Measurements from ENCODE around the gene SLC4A11. TPM values are rescaled to one million over a fixed set of nuclear protein-coding genes. Genes with fewer than 3 reads are reported as not detected.

The SLC4A11 gene
- total RNA-seq, 4 donors from 2014 or later, result 2.0 to 3.3 (median 2.3) TPM

DNA sequence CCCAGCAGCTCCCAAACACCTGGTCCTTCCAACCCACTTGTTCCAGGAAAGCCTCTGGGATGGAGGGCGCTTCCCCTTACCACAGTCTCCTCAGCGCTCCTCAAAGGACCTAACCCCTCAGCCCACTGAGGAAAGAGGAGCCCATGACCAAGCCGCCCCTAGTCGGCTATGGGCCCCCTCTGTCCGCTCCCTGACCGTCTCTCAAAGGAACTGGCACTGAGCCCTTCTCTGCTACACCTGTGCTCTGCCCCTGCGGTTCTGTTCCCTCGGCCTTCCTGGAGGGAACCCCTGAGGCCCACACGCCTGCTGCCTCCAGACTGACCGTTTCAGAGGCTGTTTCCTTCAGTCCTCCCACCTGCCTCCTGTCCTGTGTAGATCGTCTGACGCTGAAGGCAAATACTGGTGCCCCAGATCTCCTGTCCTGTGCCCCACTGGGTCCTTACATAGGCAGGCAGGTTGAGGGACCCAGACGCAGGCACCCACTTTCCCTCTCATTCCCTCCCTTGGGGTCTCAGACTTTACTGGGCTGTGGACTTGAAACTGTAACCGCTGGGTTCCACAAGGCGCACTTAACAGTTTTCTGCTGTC is 1.9 kb upstream of the SLC4A11 start:
- Histone ChIP-seq H3K27ac (peak overlapping the region; percentile 53 to 74 (median 66)), H3K4me1 (peaks cover 0 to 16% of the 10 kb centered on the region in 2 donors), H3K36me3 (no peaks in the 10 kb centered on the region), H3K9me3 (no peaks in the 10 kb centered on the region), H3K4me3 (peak overlapping the region in 3 of 4 donors; percentile 50 to 78 (median 63)), H3K27me3 (peaks cover 26 to 34% (median 31%) of the 10 kb centered on the region in 3 donors)
- in situ Hi-C loops (cut with MboI; ENCODE audit: low sequenced_read_pairs in 4 of 4), result no loop called here
- intact Hi-C loops (cut with DNase I; ENCODE audit: low total_unique reads), result no loop called here
- DNase-seq (no peak), ATAC-seq (no peak)
- TF ChIP-seq, protein P1, sequence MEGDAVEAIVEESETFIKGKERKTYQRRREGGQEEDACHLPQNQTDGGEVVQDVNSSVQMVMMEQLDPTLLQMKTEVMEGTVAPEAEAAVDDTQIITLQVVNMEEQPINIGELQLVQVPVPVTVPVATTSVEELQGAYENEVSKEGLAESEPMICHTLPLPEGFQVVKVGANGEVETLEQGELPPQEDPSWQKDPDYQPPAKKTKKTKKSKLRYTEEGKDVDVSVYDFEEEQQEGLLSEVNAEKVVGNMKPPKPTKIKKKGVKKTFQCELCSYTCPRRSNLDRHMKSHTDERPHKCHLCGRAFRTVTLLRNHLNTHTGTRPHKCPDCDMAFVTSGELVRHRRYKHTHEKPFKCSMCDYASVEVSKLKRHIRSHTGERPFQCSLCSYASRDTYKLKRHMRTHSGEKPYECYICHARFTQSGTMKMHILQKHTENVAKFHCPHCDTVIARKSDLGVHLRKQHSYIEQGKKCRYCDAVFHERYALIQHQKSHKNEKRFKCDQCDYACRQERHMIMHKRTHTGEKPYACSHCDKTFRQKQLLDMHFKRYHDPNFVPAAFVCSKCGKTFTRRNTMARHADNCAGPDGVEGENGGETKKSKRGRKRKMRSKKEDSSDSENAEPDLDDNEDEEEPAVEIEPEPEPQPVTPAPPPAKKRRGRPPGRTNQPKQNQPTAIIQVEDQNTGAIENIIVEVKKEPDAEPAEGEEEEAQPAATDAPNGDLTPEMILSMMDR (IDR thresholded peaks at IDR 0.05 in 4 of 5, conservative IDR thresholded peaks at IDR 0.05 in 1 of 5), result no peak
- no peak for TF ChIP-seq POLR2A (IDR thresholded peaks at IDR 0.05)

DNA sequence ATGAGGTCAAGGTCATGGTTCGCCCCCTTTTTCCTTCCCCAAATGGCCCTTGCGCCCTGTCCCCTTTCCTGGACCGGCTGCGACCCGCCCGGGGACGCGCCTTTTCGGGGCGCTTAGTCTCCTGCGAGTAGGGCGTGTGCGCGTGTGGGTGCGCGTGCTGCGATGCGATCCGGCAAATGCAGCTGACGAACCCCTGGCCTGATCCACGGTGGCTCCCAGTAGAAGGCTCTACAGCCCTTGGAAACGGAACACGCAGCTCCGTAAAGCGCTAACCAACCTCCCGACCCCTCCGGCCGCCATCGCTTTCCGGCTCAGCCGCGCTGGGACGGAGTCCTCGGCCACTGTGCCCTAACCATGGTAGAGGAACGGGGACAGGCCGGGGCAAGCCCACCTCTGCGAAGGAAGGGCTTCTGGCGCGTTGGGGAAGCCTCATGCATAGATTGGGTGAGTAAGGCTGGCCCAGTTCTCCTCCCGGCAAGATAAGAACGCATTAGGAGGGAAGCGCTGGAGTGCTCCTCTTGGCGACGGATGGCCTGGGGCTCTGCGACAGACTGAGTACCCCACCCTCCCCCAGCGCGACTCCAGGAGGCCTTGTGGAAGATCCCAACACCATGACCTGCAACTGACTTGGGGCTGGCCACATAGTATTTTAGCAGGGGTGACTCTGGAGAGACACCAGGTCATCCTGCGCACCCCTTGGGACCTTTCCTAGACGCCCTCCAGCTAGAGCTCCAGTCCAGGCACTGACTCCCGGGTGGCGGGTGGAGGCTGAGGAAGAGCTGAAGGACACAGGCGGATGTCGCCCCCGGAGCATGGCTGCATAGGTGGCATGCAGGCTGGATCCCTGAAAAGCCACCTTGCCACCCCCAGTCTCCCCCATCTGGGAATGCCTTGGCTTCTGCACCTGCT is 1.1 kb upstream of the SLC4A11 start:
- Histone ChIP-seq H3K9me3 (no peaks in the 10 kb centered on the region), H3K27me3 (peaks cover 26 to 34% (median 31%) of the 10 kb centered on the region in 3 donors)

DNA sequence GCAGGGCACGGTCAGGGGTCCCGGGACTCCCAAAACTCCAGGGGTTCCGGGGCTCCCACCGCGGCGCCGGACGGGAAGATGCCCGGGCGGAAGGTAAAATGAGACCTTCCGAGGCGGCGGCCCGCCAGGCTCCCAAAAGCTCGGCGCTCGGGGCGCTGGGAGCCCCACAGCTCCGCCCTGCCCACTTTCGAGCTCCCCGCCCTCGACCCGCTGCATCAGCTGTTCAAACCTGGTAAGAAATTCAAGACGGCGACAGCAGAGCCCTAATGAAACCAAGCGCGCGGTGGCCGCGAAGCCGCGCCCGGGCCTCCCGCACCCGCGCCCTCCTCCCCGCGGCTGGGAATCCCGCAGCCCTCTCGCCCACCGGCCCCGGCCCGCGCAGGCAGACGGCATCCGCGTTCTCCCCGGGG is 369 bp downstream of the SLC4A11 start:
- intact Hi-C loops (cut with DNase I; ENCODE audit: low total_unique reads) (no loop called here), in situ Hi-C loops (cut with MboI; ENCODE audit: low sequenced_read_pairs in 4 of 4) (no loop called here)
- Histone ChIP-seq H3K9me3 (no peaks in the 10 kb centered on the region), H3K4me1 (peaks cover 0 to 16% of the 10 kb centered on the region in 2 donors), H3K4me3 (peak overlapping the region; percentile 50 to 88 (median 70)), H3K27ac (peak overlapping the region in 2 of 4 donors; percentile 68 to 74), H3K27me3 (peaks cover 26 to 34% (median 31%) of the 10 kb centered on the region in 3 donors), H3K36me3 (no peaks in the 10 kb centered on the region)
- peak; percentile 23 to 26 for ATAC-seq
- DNase-seq, result no peak
- TF ChIP-seq, protein P1 (IDR thresholded peaks at IDR 0.05 in 4 of 5, conservative IDR thresholded peaks at IDR 0.05 in 1 of 5), result no peak

More for the DNA sequence above, 1.1 kb upstream of the SLC4A11 start:
- Histone ChIP-seq H3K4me3 (peak overlapping the region; percentile 50 to 88 (median 70)), H3K36me3 (no peaks in the 10 kb centered on the region), H3K4me1 (peaks cover 0 to 16% of the 10 kb centered on the region in 2 donors), H3K27ac (peak overlapping the region; percentile 53 to 74 (median 66))
- no peak for DNase-seq
- intact Hi-C loops (cut with DNase I; ENCODE audit: low total_unique reads), result no loop called here
- TF ChIP-seq, protein P1 (IDR thresholded peaks at IDR 0.05 in 4 of 5, conservative IDR thresholded peaks at IDR 0.05 in 1 of 5), result no peak
- TF ChIP-seq POLR2A (IDR thresholded peaks at IDR 0.05), result no peak
- in situ Hi-C loops (cut with MboI; ENCODE audit: low sequenced_read_pairs in 4 of 4), result no loop called here
- ATAC-seq, result no peak

DNA sequence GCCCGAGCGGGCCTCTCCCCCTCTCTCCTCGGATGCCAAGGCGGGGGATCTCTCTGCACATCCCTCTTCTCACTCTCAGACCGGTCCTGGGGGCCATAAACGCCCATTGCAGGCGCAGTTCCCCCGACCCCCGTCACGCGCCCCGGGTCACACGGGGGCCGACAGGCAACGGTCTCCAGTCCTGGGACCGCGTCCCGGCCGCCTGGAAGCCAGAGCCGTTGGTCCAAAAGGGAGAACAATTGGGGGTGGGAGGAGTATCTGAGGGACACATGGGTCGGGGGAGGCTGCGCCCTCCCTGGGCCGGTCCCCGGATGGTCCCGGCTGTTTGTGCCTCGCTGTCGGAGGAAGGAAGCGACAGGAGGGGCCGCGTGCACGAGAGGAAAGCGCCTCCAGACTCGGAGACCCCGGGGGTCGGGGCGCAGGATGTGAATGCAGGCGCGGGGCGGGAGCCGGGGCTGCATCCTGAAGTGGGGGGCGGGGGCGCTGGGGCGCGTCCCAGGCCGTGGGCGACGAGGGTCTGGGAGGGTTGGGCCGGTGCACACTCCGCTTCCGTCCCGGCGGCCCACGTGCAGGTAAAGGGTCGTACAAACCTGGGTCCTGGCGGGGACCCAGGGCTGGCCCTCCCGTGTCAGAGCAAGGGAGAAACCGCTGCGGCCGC is 903 bp downstream of the SLC4A11 start:
- in situ Hi-C loops (cut with MboI; ENCODE audit: low sequenced_read_pairs in 4 of 4), result no loop called here
- ATAC-seq, result no peak
- no peaks in the 10 kb centered on the region for H3K36me3 ChIP-seq

More for the DNA sequence above, 903 bp downstream of the SLC4A11 start:
- no peaks in the 10 kb centered on the region for H3K9me3 ChIP-seq
- H3K27me3 ChIP-seq, result peaks cover 26 to 34% (median 31%) of the 10 kb centered on the region in 3 donors
- peak overlapping the region; percentile 50 to 88 (median 70) for H3K4me3 ChIP-seq
- H3K4me1 ChIP-seq, result peaks cover 0 to 16% of the 10 kb centered on the region in 2 donors
- H3K27ac ChIP-seq, result no peak overlapping the region
- TF ChIP-seq POLR2A (IDR thresholded peaks at IDR 0.05), result no peak
- TF ChIP-seq, protein P1 (IDR thresholded peaks at IDR 0.05 in 4 of 5, conservative IDR thresholded peaks at IDR 0.05 in 1 of 5), result no peak
- DNase-seq, result no peak
- intact Hi-C loops (cut with DNase I; ENCODE audit: low total_unique reads), result no loop called here

All from gastrocnemius medialis (tissue), 4 donors.